ENCODE measurements around the gene LDLRAP1.
A peak's percentile ranks its signal among the peaks of the same experiment; 100 is the strongest.

Gene LDLRAP1

GRCh38 chr1:25543425-25544242 is at the start of gene LDLRAP1:
Gene LDLRAP1 (plus strand): TSS chr1:25543606. CDS start chr1:25543699, 93 bp downstream.
- H2AFZ ChIP-seq (ENCODE audit: low read length, unreplicated experiment): peak within 1 kb of the TSS; percentile 77
- peak within 1 kb of the TSS; percentile 85 for H3K4me3 ChIP-seq (ENCODE audit: low read depth, low read length)
- H3K4me1 ChIP-seq (ENCODE audit: control insufficient read depth, insufficient read depth, low read length, unreplicated experiment): peaks cover 7% of the 10 kb centered on the region
- no peaks in the 10 kb centered on the region for H3K79me2 ChIP-seq (ENCODE audit: control insufficient read depth, insufficient read depth, low read length, unreplicated experiment)
- no peak within 1 kb of the TSS for H3K27ac ChIP-seq (ENCODE audit: low read depth, low read length)
- H3K36me3 ChIP-seq (ENCODE audit: insufficient read depth, low read length): no peaks in the 10 kb centered on the region
- no peaks in the 10 kb centered on the region for H3K27me3 ChIP-seq (ENCODE audit: insufficient read depth, low read length)

GRCh38 chr1:25494952-25495351 is 48.5 kb upstream of the LDLRAP1 start:
- peaks cover 12% of the 10 kb centered on the region; the same call in 1 of the 2 replicates for H3K36me3 ChIP-seq (ENCODE audit: insufficient read depth, low read length)
- H3K27ac ChIP-seq (ENCODE audit: low read depth, low read length): no peak overlapping the region
- no peaks in the 10 kb centered on the region for H3K27me3 ChIP-seq (ENCODE audit: insufficient read depth, low read length)
- H3K4me3 ChIP-seq (ENCODE audit: low read depth, low read length): no peak overlapping the region
- H3K4me1 ChIP-seq (ENCODE audit: control insufficient read depth, insufficient read depth, low read length, unreplicated experiment): no peaks in the 10 kb centered on the region
- no peak overlapping the region for H2AFZ ChIP-seq (ENCODE audit: low read length, unreplicated experiment)
- H3K79me2 ChIP-seq (ENCODE audit: control insufficient read depth, insufficient read depth, low read length, unreplicated experiment): no peaks in the 10 kb centered on the region

GRCh38 chr1:25500694-25501093 is 42.7 kb upstream of the LDLRAP1 start:
- Histone ChIP-seq H3K36me3 (ENCODE audit: insufficient read depth, low read length) (0 out of 2 replicates have a peak, but pooled peaks cover 6% of the 10 kb centered on the region), H3K79me2 (ENCODE audit: control insufficient read depth, insufficient read depth, low read length, unreplicated experiment) (no peaks in the 10 kb centered on the region), H3K4me3 (ENCODE audit: low read depth, low read length) (no peak overlapping the region), H3K4me1 (ENCODE audit: control insufficient read depth, insufficient read depth, low read length, unreplicated experiment) (peaks cover 38% of the 10 kb centered on the region), H3K27ac (ENCODE audit: low read depth, low read length) (peak overlapping the region; percentile 27; the same call in 1 of the 2 replicates), H3K27me3 (ENCODE audit: insufficient read depth, low read length) (no peaks in the 10 kb centered on the region), H2AFZ (ENCODE audit: low read length, unreplicated experiment) (no peak overlapping the region)

- Histone ChIP-seq H3K4me1 (ENCODE audit: control insufficient read depth, insufficient read depth, low read length, unreplicated experiment) (peaks cover 39% of the 10 kb centered on the region), H3K27ac (ENCODE audit: low read depth, low read length) (peak overlapping the region; percentile 45), H3K4me3 (ENCODE audit: low read depth, low read length) (no peak overlapping the region), H3K36me3 (ENCODE audit: insufficient read depth, low read length) (0 out of 2 replicates have a peak, but pooled peaks cover 6% of the 10 kb centered on the region), H3K79me2 (ENCODE audit: control insufficient read depth, insufficient read depth, low read length, unreplicated experiment) (no peaks in the 10 kb centered on the region), H3K27me3 (ENCODE audit: insufficient read depth, low read length) (no peaks in the 10 kb centered on the region), H2AFZ (ENCODE audit: low read length, unreplicated experiment) (no peak overlapping the region)
Measured at GRCh38 chr1:25501235-25502058, 42.0 kb upstream of the LDLRAP1 start.

GRCh38 chr1:25502957-25503356 is 40.4 kb upstream of the LDLRAP1 start:
- Histone ChIP-seq H3K4me3 (ENCODE audit: low read depth, low read length) (no peak overlapping the region), H3K4me1 (ENCODE audit: control insufficient read depth, insufficient read depth, low read length, unreplicated experiment) (peaks cover 39% of the 10 kb centered on the region), H3K27ac (ENCODE audit: low read depth, low read length) (no peak overlapping the region), H3K79me2 (ENCODE audit: control insufficient read depth, insufficient read depth, low read length, unreplicated experiment) (no peaks in the 10 kb centered on the region), H2AFZ (ENCODE audit: low read length, unreplicated experiment) (no peak overlapping the region), H3K27me3 (ENCODE audit: insufficient read depth, low read length) (no peaks in the 10 kb centered on the region), H3K36me3 (ENCODE audit: insufficient read depth, low read length) (0 out of 2 replicates have a peak, but pooled peaks cover 3% of the 10 kb centered on the region)

GRCh38 chr1:25503551-25504426 is 39.6 kb upstream of the LDLRAP1 start:
- no peak overlapping the region for H3K27ac ChIP-seq (ENCODE audit: low read depth, low read length)

GRCh38 chr1:25504706-25505595 is 38.5 kb upstream of the LDLRAP1 start:
- Histone ChIP-seq H3K36me3 (ENCODE audit: insufficient read depth, low read length) (no peaks in the 10 kb centered on the region), H2AFZ (ENCODE audit: low read length, unreplicated experiment) (no peak overlapping the region), H3K27ac (ENCODE audit: low read depth, low read length) (no peak overlapping the region), H3K27me3 (ENCODE audit: insufficient read depth, low read length) (no peaks in the 10 kb centered on the region), H3K4me3 (ENCODE audit: low read depth, low read length) (no peak overlapping the region), H3K79me2 (ENCODE audit: control insufficient read depth, insufficient read depth, low read length, unreplicated experiment) (no peaks in the 10 kb centered on the region), H3K4me1 (ENCODE audit: control insufficient read depth, insufficient read depth, low read length, unreplicated experiment) (peaks cover 39% of the 10 kb centered on the region)

More at GRCh38 chr1:25503551-25504426, 39.6 kb upstream of the LDLRAP1 start:
- Histone ChIP-seq H2AFZ (ENCODE audit: low read length, unreplicated experiment) (no peak overlapping the region), H3K36me3 (ENCODE audit: insufficient read depth, low read length) (0 out of 2 replicates have a peak, but pooled peaks cover 3% of the 10 kb centered on the region), H3K27me3 (ENCODE audit: insufficient read depth, low read length) (no peaks in the 10 kb centered on the region), H3K4me3 (ENCODE audit: low read depth, low read length) (no peak overlapping the region), H3K79me2 (ENCODE audit: control insufficient read depth, insufficient read depth, low read length, unreplicated experiment) (no peaks in the 10 kb centered on the region), H3K4me1 (ENCODE audit: control insufficient read depth, insufficient read depth, low read length, unreplicated experiment) (peaks cover 39% of the 10 kb centered on the region)

- no peaks in the 10 kb centered on the region for H3K27me3 ChIP-seq (ENCODE audit: insufficient read depth, low read length)
- H3K27ac ChIP-seq (ENCODE audit: low read depth, low read length): no peak overlapping the region
- H2AFZ ChIP-seq (ENCODE audit: low read length, unreplicated experiment): no peak overlapping the region
Measured at GRCh38 chr1:25505656-25506385, 37.6 kb upstream of the LDLRAP1 start.

More at GRCh38 chr1:25505656-25506385, 37.6 kb upstream of the LDLRAP1 start:
- Histone ChIP-seq H3K36me3 (ENCODE audit: insufficient read depth, low read length) (no peaks in the 10 kb centered on the region), H3K79me2 (ENCODE audit: control insufficient read depth, insufficient read depth, low read length, unreplicated experiment) (no peaks in the 10 kb centered on the region), H3K4me1 (ENCODE audit: control insufficient read depth, insufficient read depth, low read length, unreplicated experiment) (peaks cover 30% of the 10 kb centered on the region), H3K4me3 (ENCODE audit: low read depth, low read length) (no peak overlapping the region)

Data from ACC112 (cell line).